H1 (cell line): ENCODE data around the gene SH3RF3. TPM values are rescaled to one million over a fixed set of nuclear protein-coding genes. Genes with fewer than 3 reads are reported as not detected.

Experiments used
- CTCF ChIA-PET: fragments of 300-600 bp; sonication (Branson Sonifier 250); formaldehyde crosslinking; loops from one replicate; lab custom pipeline; 2021; ENCODE audit not compliant: partially characterized antibody; lab: Charles Lee
- POLR2A ChIA-PET: fragments of 300-600 bp; sonication (Branson Sonifier 250); formaldehyde crosslinking; loops from one replicate; lab custom pipeline; 2021; ENCODE audit warnings: inconsistent platforms; ENCODE audit not compliant: partially characterized antibody; lab: Charles Lee
- DNase-seq, 2 experiments: peaks; one replicate each; pipeline versions ENCODE4 v3.0.0 to v3.0.0-alpha.2; 2010 to 2022; ENCODE audit warnings: low spot score in 2 of 2, low read depth in 1 of 2, mixed read lengths in 1 of 2
- FAIRE-seq: peaks from 2 replicates; lab custom pipeline; 2011; peaks lifted over from hg19 to GRCh38; lab: Jason Lieb, UNC
- H2AFZ ChIP-seq: 2 replicates; pipeline ENCODE4 v1.8.1; 2012; ENCODE audit warnings: low read length, inconsistent platforms
- H2AK5ac ChIP-seq: 2 replicates; pipeline ENCODE4 v1.6.1; 2013; ENCODE audit warnings: low read depth, low read length
- H2BK120ac ChIP-seq: replicated peaks from 2 replicates; pipeline ENCODE3; 2013; ENCODE audit warnings: low read depth, low read length, inconsistent platforms
- H2BK12ac ChIP-seq: 2 replicates; pipeline ENCODE4 v1.6.1; 2013; ENCODE audit warnings: low read depth, low read length
- H2BK15ac ChIP-seq: 2 replicates; pipeline ENCODE4 v1.6.1; 2013; ENCODE audit warnings: low read length
- H2BK20ac ChIP-seq: 2 replicates; pipeline ENCODE4 v1.6.1; 2013; ENCODE audit warnings: low read length
- H2BK5ac ChIP-seq: 2 replicates; pipeline ENCODE4 v1.6.1; 2013; ENCODE audit warnings: low read depth, low read length
- H3K14ac ChIP-seq: 2 replicates; pipeline ENCODE4 v1.6.1; 2013; ENCODE audit warnings: inconsistent platforms; ENCODE audit not compliant: insufficient read length
- H3K18ac ChIP-seq: 2 replicates; pipeline ENCODE4 v1.6.1; 2013; ENCODE audit warnings: low read length; ENCODE audit errors: extremely low read depth
- H3K23ac ChIP-seq: 2 replicates; pipeline ENCODE4 v1.6.1; 2013; ENCODE audit warnings: inconsistent platforms; ENCODE audit not compliant: insufficient read length
- H3K23me2 ChIP-seq: 2 replicates; pipeline ENCODE4 v1.6.1; 2013; ENCODE audit warnings: low read depth, low read length
- H3K27ac ChIP-seq: 2 replicates; pipeline ENCODE4 v1.6.1; 2011; ENCODE audit warnings: low read depth, low read length, inconsistent platforms
- H3K27me3 ChIP-seq, 4 experiments: replicated peaks in 1 of 4; 1 replicate in 1 of 4; 2 replicates in 3 of 4; pipeline versions ENCODE4 v1.6.1 to v1.8.1; 2011 to 2013; ENCODE audit warnings: low read length in 3 of 4, mild to moderate bottlenecking in 3 of 4, inconsistent platforms in 2 of 4, mixed read lengths in 2 of 4, moderate library complexity in 1 of 4; ENCODE audit not compliant: control insufficient read depth in 3 of 4, insufficient read depth in 3 of 4; ENCODE audit errors: extremely low read depth in 1 of 4
- H3K36me3 ChIP-seq, 4 experiments: 2 replicates each; pipeline versions ENCODE4 v1.6.1 to v1.8.1; 2011 to 2013; ENCODE audit warnings: mild to moderate bottlenecking in 4 of 4, low read length in 3 of 4, moderate library complexity in 2 of 4, control low read depth in 1 of 4, inconsistent platforms in 1 of 4; ENCODE audit not compliant: insufficient read depth in 4 of 4, control insufficient read depth in 2 of 4
- H3K4ac ChIP-seq: replicated peaks from 2 replicates; pipeline ENCODE3; 2013; ENCODE audit warnings: low read length, low read depth, mixed read lengths, inconsistent platforms; ENCODE audit not compliant: insufficient read length
- H3K4me1 ChIP-seq, 4 experiments: replicated peaks in 1 of 4; 1 replicate in 1 of 4; 2 replicates in 3 of 4; pipeline versions ENCODE4 v1.6.1 to v1.8.1; 2011 to 2013; ENCODE audit warnings: low read length in 3 of 4, inconsistent platforms in 2 of 4, mixed read lengths in 1 of 4; ENCODE audit not compliant: insufficient read depth in 4 of 4, control insufficient read depth in 3 of 4
- H3K4me2 ChIP-seq, 2 experiments: 2 replicates each; pipeline versions ENCODE4 v1.6.1 to v1.8.1; 2011 to 2013; ENCODE audit warnings: low read depth in 2 of 2, low read length in 2 of 2, control low read depth in 1 of 2, inconsistent platforms in 1 of 2, mild to moderate bottlenecking in 1 of 2; ENCODE audit not compliant: insufficient read depth in 1 of 2
- H3K4me3 ChIP-seq, 4 experiments: fragments of 200-600, 300-600 bp in 1 of 4; sonication (generic), shearing (Covaris generic), sonication (Bioruptor Twin) in 1 of 4; 2 replicates each; pipeline versions ENCODE4 v1.5.1 to v1.8.1; 2011 to 2016; ENCODE audit warnings: low read length in 4 of 4, low read depth in 3 of 4, control low read depth in 2 of 4, inconsistent platforms in 2 of 4, mild to moderate bottlenecking in 2 of 4, mixed read lengths in 1 of 4, moderate library complexity in 1 of 4; ENCODE audit not compliant: insufficient read depth in 2 of 4; ENCODE audit errors: extremely low read depth in 1 of 4
- H3K56ac ChIP-seq: replicated peaks from 2 replicates; pipeline ENCODE3; 2013; ENCODE audit warnings: low read depth, mild to moderate bottlenecking, mixed read lengths, low read length, inconsistent platforms; ENCODE audit not compliant: insufficient read length
- H3K79me1 ChIP-seq: 2 replicates; pipeline ENCODE4 v1.6.1; 2013; ENCODE audit warnings: low read depth, low read length, control low read depth
- H3K79me2 ChIP-seq, 2 experiments: 2 replicates each; pipeline versions ENCODE4 v1.6.1 to v1.8.1; 2012 to 2013; ENCODE audit warnings: low read length in 2 of 2, mild to moderate bottlenecking in 2 of 2, inconsistent platforms in 1 of 2; ENCODE audit not compliant: insufficient read depth in 2 of 2, control insufficient read depth in 1 of 2
- H3K9ac ChIP-seq, 4 experiments: replicated peaks in 1 of 4; 1 replicate in 1 of 4; 2 replicates in 3 of 4; pipeline versions ENCODE4 v1.6.1 to v1.8.1; 2011 to 2013; ENCODE audit warnings: low read depth in 3 of 4, low read length in 3 of 4, control low read depth in 2 of 4, mild to moderate bottlenecking in 2 of 4, moderate library complexity in 2 of 4, inconsistent platforms in 1 of 4; ENCODE audit errors: extremely low read depth in 1 of 4
- H3K9me3 ChIP-seq, 2 experiments: 2 replicates each; pipeline versions ENCODE4 v1.6.1 to v1.8.1; 2012 to 2013; ENCODE audit warnings: mild to moderate bottlenecking in 2 of 2, moderate library complexity in 2 of 2, control low read depth in 1 of 2, inconsistent platforms in 1 of 2, low read depth in 1 of 2, low read length in 1 of 2, mixed read lengths in 1 of 2; ENCODE audit not compliant: insufficient read depth in 2 of 2
- H4K20me1 ChIP-seq, 2 experiments: replicated peaks in 1 of 2; 2 replicates each; pipeline versions ENCODE3 to v1.8.1; 2011 to 2013; ENCODE audit warnings: inconsistent platforms in 2 of 2, low read length in 2 of 2, mild to moderate bottlenecking in 1 of 2; ENCODE audit not compliant: insufficient read depth in 2 of 2, control insufficient read depth in 1 of 2
- H4K5ac ChIP-seq: 2 replicates; pipeline ENCODE4 v1.6.1; 2013; ENCODE audit warnings: low read length, low read depth, mixed read lengths, inconsistent platforms; ENCODE audit not compliant: insufficient read length
- H4K8ac ChIP-seq: 2 replicates; pipeline ENCODE4 v1.8.0; 2013; ENCODE audit warnings: mild to moderate bottlenecking, moderate library complexity, low read length, inconsistent platforms; ENCODE audit not compliant: insufficient read depth; ENCODE audit errors: extremely low read depth
- H4K91ac ChIP-seq: replicated peaks from 2 replicates; pipeline ENCODE3; 2013; ENCODE audit warnings: low read length, mixed read lengths, inconsistent platforms; ENCODE audit not compliant: insufficient read length
- CTBP2 ChIP-seq: IDR thresholded peaks from 2 replicates; pipeline ENCODE4 v1.7.0; 2011; ENCODE audit warnings: borderline replicate concordance, mild to moderate bottlenecking, moderate library complexity, mixed read lengths, low read length; ENCODE audit not compliant: insufficient read depth, insufficient read length
- TEAD4 ChIP-seq: IDR thresholded peaks from 2 replicates; pipeline ENCODE4 v1.6.1; 2012; ENCODE audit warnings: low read depth, low read length, inconsistent platforms, mixed read lengths
- WGBS, 2 experiments: shearing (Covaris generic) in 1 of 2; methylation state at CpG; one replicate each; pipeline versions ENCODE4 v1.1.6 to v1.1.7; 2013 to 2015; ENCODE audit warnings: low lambda C conversion rate in 2 of 2, mixed read lengths in 2 of 2, inconsistent platforms in 1 of 2, low coverage in 1 of 2, missing lambda C conversion rate in 1 of 2; ENCODE audit not compliant: insufficient replicate concordance in 2 of 2, insufficient coverage in 1 of 2, insufficient read length in 1 of 2; ENCODE audit errors: extremely low coverage in 1 of 2, missing lambda C conversion rate in 1 of 2; 5-methylcytosine and 5-hydroxymethylcytosine counted together
- polyA plus RNA-seq, 7 experiments: library from polyadenylated mRNA; depleted of rRNA in 3 of 7; stranded (reverse) in 5 of 7; unstranded in 2 of 7; fragments of >200 nt in 5 of 7; fragments of 200-250 nt in 2 of 7; gene quantifications; 1 replicate in 5 of 7; 2 replicates in 1 of 7; 4 replicates in 1 of 7; pipeline versions ENCODE4 v1.2.1 to v1.2.3, GENCODE V29; 2011 to 2013; ENCODE audit warnings: missing spikeins in 2 of 7, mixed read lengths in 2 of 7
- total RNA-seq: library from RNA; stranded (reverse); fragmentation: NEBNext Ultra II Directional; extraction: Animal tissue kit (Norgen Biotek cat#: 25700); gene quantifications from 2 replicates; pipeline ENCODE4 v1.2.1, GENCODE V29; 2021
- TF ChIP-seq, protein P1 (sequence below), 3 experiments: IDR thresholded peaks; 1 replicate in 2 of 3; 2 replicates in 1 of 3; pipeline versions ENCODE4 v1.5.1 to v1.6.1; 2011; ENCODE audit warnings: low read length in 3 of 3, mild to moderate bottlenecking in 3 of 3, inconsistent platforms in 2 of 3, low read depth in 1 of 3, moderate library complexity in 1 of 3; ENCODE audit not compliant: insufficient read depth in 1 of 3; ENCODE audit errors: control extremely low read depth in 1 of 3

The SH3RF3 gene
- total and polyA plus RNA-seq, 2 of the 8 experiments (the other 6 are each of a cell fraction or from before 2014, with no cell fraction given): 0.11 to 0.65 TPM

DNA sequence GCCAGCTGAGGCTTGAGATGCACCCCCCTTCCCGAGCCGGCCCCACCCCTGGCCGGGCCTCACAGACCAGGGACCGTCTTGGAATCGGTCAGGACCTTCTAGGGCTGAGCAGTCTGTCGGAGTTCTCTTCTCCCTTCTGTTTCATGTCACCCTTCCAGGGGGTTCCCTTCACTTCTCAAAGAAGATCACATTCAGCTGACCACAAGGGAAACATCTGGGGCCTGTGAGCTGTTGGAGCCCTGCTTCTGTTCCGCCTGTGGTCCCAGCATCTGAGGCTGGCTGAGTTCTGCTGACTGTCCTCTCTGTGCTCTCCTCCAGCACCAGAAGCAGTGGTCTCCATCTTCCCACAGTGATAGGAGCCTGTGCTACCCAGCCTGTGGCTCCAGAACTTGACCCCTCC lies 378.2 kb downstream of the SH3RF3 start:
- H3K27me3 ChIP-seq: no peaks in the 10 kb centered on the region

More for the DNA sequence above, 378.2 kb downstream of the SH3RF3 start:
- H3K27ac ChIP-seq: no peak overlapping the region
- no peaks in the 10 kb centered on the region for H3K79me2 ChIP-seq
- no peaks in the 10 kb centered on the region for H3K36me3 ChIP-seq
- no peak overlapping the region for H2BK20ac ChIP-seq
- no peak for FAIRE-seq
- H3K9ac ChIP-seq: no peak overlapping the region
- H3K23me2 ChIP-seq: no peaks in the 10 kb centered on the region
- H2BK5ac ChIP-seq: no peak overlapping the region
- H3K4me2 ChIP-seq: no peak overlapping the region
- TF ChIP-seq TEAD4 (no peak), CTBP2 (no peak)
- TF ChIP-seq, protein P1, sequence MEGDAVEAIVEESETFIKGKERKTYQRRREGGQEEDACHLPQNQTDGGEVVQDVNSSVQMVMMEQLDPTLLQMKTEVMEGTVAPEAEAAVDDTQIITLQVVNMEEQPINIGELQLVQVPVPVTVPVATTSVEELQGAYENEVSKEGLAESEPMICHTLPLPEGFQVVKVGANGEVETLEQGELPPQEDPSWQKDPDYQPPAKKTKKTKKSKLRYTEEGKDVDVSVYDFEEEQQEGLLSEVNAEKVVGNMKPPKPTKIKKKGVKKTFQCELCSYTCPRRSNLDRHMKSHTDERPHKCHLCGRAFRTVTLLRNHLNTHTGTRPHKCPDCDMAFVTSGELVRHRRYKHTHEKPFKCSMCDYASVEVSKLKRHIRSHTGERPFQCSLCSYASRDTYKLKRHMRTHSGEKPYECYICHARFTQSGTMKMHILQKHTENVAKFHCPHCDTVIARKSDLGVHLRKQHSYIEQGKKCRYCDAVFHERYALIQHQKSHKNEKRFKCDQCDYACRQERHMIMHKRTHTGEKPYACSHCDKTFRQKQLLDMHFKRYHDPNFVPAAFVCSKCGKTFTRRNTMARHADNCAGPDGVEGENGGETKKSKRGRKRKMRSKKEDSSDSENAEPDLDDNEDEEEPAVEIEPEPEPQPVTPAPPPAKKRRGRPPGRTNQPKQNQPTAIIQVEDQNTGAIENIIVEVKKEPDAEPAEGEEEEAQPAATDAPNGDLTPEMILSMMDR (IDR thresholded peaks at IDR 0.05; ENCODE audit: control extremely low read depth in 1 of 3, insufficient read depth in 1 of 3, low read depth in 1 of 3, low read length in 3 of 3): no peak
- TF ChIP-seq, all 59 proteins: peak for 0
- H2BK12ac ChIP-seq: no peak overlapping the region
- H3K18ac ChIP-seq: no peak overlapping the region
- no peak overlapping the region for H4K91ac ChIP-seq
- ChIA-PET POLR2A (no interaction called here), CTCF (interaction anchor here (1.2 to 8.3 kb wide), 4 partner anchors 8 to 579 kb away, joined by 3 to 45 read pairs (median 4); partner anchors contain the start of gene SH3RF3)
- no peaks in the 10 kb centered on the region for H3K79me1 ChIP-seq
- no peak for DNase-seq
- no peak overlapping the region for H3K56ac ChIP-seq
- no peaks in the 10 kb centered on the region for H3K9me3 ChIP-seq
- H2AK5ac ChIP-seq: no peak overlapping the region
- H2AFZ ChIP-seq: no peak overlapping the region
- no peak overlapping the region for H2BK15ac ChIP-seq
- no peak overlapping the region for H3K4ac ChIP-seq
- no peak overlapping the region for H3K14ac ChIP-seq
- no peak overlapping the region for H4K5ac ChIP-seq
- H3K4me3 ChIP-seq: no peak overlapping the region
- H3K4me1 ChIP-seq: no peaks in the 10 kb centered on the region
- WGBS, 2 experiments: 75% methylated on average over 7 of the region's 7 CpGs; no CpG with 5 or more reads in 1 of the 2 experiments
- no peak overlapping the region for H3K23ac ChIP-seq
- H2BK120ac ChIP-seq: no peak overlapping the region
- no peak overlapping the region for H4K8ac ChIP-seq
- no peaks in the 10 kb centered on the region for H4K20me1 ChIP-seq
